AML-193 (cell line): Measurements from ENCODE around the gene KMT2D.
A peak's percentile ranks its signal among the peaks of the same experiment; 100 is the strongest.

Experiments used
- DNase-seq, 2 experiments: peaks; one replicate each; lab custom pipeline; 2025; lab: John Stamatoyannopoulos, UW

Gene KMT2D, protein sequence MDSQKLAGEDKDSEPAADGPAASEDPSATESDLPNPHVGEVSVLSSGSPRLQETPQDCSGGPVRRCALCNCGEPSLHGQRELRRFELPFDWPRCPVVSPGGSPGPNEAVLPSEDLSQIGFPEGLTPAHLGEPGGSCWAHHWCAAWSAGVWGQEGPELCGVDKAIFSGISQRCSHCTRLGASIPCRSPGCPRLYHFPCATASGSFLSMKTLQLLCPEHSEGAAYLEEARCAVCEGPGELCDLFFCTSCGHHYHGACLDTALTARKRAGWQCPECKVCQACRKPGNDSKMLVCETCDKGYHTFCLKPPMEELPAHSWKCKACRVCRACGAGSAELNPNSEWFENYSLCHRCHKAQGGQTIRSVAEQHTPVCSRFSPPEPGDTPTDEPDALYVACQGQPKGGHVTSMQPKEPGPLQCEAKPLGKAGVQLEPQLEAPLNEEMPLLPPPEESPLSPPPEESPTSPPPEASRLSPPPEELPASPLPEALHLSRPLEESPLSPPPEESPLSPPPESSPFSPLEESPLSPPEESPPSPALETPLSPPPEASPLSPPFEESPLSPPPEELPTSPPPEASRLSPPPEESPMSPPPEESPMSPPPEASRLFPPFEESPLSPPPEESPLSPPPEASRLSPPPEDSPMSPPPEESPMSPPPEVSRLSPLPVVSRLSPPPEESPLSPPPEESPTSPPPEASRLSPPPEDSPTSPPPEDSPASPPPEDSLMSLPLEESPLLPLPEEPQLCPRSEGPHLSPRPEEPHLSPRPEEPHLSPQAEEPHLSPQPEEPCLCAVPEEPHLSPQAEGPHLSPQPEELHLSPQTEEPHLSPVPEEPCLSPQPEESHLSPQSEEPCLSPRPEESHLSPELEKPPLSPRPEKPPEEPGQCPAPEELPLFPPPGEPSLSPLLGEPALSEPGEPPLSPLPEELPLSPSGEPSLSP (N-terminal part only)

DNA sequence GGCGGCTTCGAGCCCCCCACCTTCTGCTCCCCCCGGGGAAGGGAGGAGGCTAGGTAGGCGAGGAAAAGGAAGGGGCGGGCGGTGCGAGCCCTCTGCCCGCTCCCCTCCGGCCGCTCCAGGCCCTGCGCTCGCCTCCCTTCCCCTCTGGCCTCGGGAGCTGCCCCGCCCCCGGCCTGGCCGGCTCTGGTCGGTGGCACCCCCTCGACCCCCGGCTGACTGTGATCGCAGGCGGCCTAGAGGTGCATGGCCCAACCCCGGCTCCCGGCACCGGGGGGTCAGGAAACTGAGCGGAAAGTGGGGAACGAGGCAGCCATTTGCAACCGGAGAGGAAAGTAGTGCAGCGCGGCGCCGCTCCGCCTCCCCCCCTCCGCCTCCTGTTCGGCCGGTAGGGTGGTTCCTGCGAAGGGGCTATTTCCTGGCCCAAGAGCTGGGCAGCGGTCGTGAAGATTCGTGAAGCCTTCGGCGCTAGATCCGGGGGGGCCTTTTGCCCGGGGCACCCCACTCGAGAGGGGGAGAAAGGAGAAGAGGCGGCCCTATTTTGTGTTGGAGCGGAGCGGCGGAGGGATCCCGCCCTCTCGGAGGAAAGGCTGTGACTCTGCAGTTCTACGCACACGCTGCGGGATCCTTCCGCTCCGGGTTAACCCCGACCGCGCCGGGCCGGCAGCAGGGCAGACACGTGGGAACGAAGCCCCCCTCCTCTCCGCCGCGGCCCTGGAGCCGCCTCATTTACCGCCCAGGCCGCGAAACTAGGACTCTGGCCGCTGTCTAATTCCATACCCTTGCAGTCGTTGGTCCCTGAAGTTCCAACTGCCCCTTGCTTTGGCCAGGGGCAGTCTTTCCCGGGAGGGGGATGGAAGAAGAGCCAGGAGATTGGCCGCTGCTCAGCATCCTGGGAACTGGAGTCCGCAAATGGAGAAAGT lies at the start of gene KMT2D:
Gene KMT2D, minus strand, starts transcription at position 558 of the 920 bp plus-strand sequence. CDS start 5,470 bp downstream, outside the sequence.
- DNase-seq, result peak; percentile 82

DNA sequence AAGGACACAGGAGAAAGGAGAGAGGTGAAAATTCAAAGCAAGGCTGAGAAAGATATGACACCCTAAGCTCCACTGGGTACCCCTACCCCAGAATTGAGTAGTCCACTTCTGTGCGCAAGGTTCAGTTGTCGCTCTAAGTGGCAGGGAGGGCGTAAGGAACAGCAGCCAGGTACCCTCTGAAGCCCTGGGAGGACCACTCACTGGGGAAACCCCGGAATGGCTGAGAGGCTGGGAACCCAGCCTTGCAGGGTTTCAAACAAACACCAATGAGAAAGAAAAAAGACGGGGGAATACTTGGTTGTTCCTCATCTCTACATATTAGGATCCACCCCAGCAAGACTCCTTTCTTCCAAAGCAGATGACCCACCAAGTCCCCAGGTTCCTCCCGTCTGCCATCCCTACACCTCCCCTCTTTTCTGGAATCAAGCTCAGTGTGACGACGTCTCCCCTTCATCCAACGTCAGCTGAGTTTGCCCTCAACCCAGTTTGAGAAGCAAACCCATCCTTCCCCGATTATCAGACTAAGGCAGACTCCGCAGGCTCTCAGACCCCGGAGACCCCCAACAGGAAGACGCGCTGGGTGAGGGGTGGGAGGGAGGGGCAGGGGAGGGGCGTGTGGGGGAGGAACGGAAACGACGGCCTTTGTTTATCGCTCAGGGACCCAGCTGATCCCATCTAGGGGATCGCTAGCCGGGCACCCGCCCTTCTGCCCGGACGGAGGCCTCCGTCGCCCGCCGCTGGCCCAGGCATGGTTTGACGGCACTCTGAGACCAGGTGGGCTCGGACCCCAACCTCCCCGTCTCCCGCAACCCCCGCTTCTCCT lies 49.3 kb upstream of the KMT2D start:
- no peak for DNase-seq

DNA sequence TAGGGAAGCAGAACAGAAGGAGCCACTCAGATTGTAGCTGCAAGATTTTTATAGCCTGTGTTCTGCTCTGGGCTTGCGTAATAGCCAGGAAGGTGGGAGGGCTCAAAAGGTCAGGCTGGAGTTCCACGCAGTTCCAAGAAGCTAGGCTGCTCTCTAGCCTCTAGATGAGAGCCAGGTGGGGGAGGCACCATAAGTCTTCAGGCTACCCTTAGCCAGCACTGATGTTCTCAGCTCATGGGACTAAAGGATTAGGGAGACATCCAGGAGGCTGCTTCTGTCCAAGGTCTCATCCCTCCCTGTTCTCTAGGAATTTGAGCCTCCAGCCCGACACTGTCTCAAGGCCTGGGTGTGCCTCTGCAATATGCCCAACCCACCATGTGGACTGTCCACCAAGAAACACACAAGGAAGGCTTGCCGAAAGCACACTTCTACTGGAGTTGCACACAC lies 48.4 kb upstream of the KMT2D start:
- DNase-seq, result peak; percentile 46 to 55

DNA sequence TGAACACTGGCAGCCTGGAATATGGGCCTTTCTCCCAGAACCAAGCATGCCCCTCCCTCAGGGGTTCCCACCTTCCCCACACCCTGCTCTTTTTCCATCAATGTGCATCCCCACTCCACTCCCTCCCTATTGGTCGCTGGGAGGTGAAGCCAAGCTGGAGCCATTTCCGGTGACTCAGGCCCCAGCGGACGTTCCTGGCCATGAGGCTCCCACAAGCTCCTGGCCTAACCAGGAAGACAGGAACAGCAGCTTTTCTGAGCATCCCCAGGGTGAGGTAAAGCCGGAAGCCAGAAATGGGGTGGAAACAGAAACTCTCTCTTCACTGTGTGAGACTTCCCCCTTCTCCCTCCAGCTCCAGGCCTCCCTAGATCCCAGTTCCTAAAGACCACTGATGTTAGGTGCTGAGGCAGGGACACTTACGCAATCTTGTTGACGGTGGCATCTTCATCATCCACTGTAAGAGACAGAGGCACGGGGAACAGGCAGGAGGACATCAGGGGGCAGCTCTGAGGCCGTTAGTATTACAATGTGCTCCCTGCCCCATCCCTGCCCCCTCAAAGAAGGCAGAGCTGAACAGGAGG lies 45.0 kb upstream of the KMT2D start:
- no peak for DNase-seq

DNA sequence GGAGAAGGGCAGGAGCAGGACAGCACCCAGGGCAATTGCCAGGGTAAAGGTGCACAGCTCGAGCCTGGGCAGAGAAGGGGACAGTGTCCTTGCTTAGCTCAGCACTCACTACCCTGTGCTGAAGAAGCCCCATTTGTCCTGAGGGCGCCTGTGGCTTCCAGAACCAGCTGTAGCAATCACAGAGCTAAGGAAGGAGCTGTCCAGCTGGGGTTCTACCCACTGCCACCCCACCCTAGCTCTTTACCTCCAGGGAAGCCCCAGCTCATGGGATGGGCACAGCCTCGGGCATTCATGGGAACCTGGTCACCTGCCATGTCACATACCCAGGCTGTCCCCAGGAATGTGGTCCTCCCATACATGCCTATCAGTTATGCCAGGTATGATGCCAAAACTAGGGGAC lies 44.2 kb upstream of the KMT2D start:
- DNase-seq, result no peak

DNA sequence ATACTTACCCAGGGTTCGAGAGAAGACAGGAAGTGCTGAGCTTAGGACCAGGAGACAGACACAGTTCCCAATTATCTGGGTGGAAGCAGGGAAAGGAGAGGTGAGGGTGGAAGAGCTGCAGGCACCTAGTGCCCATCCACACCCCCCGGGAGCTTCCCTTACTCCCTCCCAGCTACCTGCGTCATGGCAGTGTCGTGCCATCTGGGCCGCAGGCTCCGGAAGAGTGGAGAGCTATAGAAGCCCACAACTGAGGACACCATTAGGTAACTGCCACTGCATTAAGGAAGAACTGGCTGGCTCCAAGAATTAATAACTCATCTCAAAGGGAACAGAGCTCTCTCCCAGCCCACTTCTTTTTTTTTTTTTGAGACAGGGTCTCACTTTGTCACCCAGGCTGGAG lies 39.8 kb upstream of the KMT2D start:
- no peak for DNase-seq

DNA sequence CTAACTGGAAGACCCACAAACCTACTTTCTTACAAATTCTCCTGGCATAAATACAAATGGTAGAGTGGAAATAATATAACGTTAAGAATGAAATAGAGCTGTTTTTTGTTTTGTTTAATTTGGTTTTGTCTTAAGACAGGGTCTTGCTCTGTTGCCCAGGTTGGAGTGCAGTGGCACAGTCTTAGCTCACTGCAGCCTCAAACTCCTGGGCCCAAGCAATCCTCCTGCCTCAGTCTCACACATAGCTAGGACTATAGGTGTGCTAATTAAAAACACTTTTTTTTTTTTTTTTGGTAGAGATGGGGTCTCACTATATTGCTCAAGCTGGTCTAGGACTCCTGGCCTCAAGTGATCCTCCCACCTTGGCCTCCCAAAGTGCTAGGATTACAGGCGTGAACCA lies 38.1 kb upstream of the KMT2D start:
- DNase-seq, result no peak

DNA sequence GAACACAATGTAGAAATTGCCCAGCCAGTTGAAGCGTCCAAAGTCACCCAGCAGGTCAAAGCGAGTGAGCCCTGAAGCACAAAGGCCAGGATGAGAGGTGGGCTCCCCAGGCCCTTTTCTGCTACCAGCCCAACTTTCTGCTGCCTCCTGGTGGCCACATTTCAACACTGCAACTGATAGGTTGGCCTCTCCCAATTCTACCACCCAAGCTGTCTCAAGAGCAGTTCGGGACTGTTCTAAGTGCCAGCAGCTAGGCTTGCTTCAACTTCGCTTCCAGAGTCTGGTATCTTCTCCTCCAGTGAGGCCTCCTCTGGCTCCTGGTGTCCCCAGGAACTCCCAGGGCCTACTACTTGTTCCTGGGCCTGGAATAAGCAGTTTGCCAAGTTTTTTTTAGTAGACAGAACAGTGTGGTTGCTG lies 37.4 kb upstream of the KMT2D start:
- DNase-seq, result peak; percentile 39 to 48

DNA sequence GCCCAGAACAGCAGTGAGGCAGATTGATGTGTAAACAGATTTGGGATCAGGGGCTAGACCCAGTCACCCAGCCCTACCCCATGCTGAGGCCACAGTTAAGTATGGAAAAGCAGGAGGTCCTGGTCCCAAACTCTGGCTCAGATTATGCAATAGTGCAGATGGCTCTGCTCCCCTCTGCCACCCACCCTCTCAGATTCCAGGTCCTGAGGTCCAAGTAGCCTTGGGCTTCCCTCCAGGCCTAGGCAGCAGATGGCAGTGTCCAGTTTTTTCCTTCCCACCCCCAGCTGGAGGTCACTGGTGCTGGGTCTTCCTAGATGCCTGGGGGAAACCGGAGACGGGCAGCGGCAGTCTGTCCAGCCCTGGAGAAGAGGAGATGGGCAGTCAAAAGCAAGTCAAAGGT lies 36.8 kb upstream of the KMT2D start:
- DNase-seq, result no peak

DNA sequence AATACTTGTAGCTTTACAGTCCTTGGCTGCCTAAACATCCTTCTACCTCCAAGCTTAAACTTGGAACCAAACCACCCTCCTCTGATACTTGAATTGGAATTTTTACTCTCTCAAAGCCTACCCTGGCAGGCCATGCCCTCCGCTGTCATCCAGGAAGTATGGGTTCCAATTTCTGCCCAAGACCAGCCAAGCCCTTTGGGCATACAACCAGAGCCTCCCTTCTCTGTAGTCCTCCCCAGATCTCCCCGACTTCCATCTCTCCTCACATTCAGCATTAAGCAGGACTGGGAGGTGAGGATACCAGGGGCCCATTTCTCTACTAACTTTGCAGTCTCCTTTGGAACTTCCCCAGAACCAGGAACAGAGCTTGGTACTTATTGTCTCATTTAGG lies 34.4 kb upstream of the KMT2D start:
- no peak for DNase-seq

DNA sequence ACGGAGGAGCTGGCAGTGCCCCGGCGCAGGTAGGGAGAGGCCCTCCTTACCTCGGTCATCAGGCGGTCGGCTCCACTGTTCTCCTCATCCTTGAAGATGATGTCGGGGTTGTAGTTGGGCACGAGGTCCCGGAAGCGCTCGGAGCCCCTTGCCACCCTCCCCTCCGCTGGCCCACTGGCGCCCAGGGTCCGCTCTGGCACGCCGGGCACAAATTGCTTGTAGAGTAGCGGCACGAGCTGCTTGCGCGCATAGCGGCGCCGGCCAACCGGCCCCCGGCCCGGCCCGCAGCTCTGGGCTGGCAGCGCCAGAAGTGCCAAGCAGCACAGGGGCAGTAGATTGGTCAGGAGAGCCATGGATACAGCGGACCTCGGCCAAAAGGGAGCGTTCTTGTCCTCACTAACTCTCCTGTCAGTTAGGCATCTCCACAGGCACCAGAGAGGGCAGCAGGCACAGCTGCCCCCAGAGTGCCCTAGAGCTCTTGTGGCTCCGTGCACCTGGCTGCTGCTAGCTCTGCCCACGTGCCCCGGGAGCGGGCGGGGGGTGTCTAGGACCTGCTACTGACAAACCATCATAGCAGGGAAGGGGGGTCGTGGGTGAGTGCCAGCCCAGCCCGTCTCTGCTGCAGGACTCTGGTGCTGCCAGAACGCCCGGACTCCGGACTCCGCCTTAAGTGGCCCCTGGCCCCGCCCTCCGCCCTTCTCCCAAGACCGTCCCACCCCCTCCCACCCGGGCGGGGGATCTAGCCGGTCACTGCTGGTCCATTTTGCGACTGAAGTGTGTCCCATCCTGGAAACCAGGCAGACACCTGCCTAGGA lies 33.8 kb upstream of the KMT2D start, which contains the start of gene DHH:
Gene DHH, minus strand, starts transcription at position 642 of the 815 bp plus-strand sequence. Its CDS starts 289 bp downstream, at position 353.
- no peak for DNase-seq

DNA sequence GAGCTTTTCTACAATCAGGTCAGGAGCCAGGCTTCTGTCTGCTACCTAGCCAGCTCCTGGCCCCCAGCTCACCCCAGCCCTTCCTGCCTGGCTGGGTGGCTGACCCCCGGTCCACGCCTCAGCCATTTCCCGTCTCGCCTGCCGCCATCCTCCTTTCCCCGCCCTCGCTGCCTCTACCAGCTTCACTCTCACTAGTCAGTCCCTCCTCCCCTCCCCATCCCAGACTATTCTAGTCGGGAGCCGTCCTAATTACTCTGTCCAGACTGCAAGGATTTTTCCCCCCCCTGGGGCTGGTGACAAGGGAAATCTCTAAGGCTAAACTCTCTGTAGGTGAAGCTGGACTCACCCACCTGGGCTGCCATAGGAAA lies 33.2 kb upstream of the KMT2D start:
- no peak for DNase-seq

DNA sequence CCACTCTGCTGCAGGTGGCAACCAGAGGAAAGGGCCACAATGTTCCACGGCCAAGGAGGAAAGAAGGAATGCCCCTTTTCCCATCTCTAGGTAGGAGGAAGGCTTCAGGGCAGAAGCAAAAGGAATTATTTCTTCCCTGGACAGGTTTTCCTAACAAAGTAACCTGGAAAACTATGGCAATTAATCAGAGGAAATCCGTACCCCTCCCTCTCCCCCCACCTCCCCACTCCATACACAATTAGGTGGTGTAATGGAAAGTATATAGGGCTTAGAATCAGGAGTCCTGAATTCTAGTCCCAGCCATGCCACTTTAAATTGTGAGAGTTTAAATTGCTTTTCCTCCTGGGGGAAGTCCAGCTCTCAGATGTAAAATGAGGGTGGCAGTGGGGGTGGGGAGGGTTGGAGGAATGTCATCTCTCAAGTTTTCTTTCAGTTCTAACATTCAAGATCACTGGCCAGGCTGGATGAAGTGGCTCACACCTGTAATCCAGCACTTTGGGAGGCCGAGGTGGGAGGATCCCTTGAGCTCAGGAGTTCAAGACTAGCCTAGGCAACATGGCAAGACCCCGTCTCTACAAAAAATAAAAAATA lies 32.3 kb upstream of the KMT2D start:
- no peak for DNase-seq

DNA sequence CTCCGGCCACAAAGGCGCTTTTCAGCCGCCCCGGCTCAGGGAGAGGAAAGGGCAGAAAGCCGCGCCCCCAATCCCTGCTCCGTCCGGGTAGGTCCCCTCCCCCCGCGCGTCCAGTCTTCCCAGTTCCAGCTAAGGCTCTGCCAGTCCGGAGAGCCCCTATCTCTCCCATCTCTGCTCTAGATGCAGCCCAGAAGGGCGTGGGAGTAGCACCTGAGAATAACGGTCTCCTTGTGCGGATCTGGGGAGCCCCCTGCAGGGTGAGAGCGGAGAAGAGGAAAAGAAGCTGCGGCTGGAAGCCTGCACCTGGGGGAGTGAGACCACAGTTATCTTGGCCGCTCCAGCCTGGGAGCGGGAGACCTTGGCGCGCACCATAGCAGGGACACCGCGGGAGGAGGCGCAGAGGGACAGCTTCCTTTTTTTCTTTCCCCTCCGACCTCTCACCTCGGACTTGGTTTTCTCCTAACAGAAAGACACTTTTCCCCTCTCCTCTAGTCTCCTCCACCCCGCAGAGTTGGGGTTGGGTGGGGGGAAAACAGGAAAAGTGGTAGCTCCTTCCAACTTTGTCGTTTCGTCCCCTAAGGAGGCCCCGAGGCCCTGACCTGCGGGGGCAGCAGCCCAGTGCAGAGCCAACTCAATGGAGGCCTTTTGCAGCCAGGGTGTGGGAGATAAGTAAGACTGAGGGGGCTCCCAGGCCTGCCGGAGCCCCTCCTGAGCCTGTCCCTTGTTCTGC lies 31.7 kb upstream of the KMT2D start:
- peak in 1 of 2 experiments; percentile 13 for DNase-seq

DNA sequence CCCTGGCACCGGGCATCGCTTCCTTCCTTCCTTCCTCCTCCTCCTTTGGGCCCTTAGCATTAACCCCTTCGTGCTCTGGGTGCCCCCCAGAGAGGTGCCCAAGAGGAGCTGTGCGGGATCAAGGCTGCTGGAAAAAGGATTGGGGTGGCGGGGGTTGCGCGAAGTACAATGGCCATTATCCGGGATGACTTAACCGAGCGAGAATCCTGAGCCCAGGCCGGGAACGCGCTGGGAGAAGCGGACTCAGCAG lies 31.2 kb upstream of the KMT2D start:
- no peak for DNase-seq

DNA sequence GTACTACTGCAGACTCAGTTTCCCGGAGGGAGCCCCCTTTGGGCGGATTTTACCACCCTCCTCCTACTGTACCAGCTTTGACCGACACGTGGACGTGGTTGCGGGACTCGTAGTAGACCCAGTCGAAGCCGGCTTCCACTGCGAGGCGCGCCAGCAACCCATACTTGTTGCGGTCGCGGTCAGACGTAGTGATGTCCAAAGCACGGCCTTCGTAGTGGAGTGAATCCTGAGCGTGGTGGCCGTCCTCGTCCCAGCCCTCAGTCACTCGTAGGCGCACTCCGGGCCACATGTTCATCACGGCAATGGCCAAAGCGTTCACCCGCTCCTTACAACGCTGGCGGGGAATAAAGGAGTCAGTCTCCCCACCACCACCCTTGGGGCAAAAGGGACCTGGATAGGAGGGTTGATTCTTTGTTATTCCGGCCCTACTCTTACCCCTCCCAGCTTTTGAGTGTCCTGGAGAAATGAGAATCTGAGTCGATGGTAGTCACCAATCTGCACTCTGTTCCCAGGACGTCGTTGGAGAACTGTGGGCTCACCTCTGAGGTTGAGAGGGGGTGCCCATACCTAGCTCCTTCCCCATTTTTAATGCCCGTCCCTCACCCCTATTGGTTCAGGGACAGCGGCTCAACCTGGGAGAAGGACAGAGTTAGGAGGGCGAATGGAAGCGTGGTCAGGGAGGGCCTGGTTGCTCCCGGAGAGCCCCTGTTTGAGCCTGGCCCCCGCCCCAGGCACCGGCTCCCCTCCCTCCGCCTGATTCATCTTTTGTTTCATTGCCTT lies 30.7 kb upstream of the KMT2D start:
- no peak for DNase-seq

DNA sequence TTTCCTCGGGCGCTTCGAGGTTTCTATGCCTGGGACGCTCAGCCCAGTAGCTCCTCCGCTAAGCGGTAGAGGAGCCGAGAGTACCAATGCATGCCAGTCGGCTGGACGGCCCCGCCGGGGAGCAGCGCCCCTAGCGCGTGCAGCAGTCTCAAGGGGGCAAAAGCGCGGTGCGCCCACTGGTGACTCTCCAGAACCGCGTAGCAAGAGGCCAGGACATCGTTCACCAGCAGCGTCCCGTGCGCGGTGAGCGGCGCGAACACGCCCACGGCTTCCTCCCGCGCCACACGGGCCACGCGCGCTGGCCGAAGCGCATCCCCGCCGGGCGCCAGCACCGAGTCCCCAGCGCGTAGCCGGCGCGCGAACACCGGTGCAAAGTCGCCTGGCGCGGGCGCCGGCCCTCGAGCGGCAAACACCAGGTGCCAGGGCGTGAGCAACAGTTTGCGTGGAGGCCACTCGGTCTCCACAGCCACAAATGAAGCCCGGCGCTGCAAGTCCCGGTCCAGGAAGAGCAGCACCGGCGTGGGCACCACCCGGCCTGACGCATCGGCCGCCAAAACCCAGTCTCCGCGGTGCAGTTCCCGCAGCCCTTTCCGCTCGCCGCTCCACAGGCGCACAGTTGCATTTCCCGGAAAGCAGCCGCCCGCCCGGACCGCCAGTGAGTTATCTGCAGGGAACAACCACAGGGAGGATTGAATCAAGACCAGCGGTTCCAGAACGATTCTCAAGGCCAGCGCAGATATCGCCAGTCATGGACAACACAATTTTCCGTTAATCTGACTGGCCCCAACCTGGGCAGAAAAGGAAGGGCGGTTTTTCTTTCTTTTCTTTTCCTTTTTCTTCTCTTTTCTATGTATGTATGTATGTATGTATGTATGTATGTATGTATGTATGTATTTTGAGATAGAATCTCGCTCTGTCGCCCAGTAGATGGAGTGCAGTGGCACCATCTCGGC lies 29.5 kb upstream of the KMT2D start:
- DNase-seq, result peak; percentile 12 to 26
